Measurements from ENCODE around the gene WASF3.

The WASF3 gene

GRCh38 chr13:26680572-26680971, 123.1 kb downstream of the WASF3 start:
- Histone ChIP-seq H3K9me3 (ENCODE audit: control insufficient read depth, insufficient read depth, low read length) (no peaks in the 10 kb centered on the region), H3K4me1 (ENCODE audit: control insufficient read depth, insufficient read depth, low read length) (peaks cover 15% of the 10 kb centered on the region), H3K9ac (ENCODE audit: low read depth, low read length) (no peak overlapping the region), H3K36me3 (ENCODE audit: control insufficient read depth, insufficient read depth, low read length) (peaks cover 13% of the 10 kb centered on the region), H3K4me3 (ENCODE audit: low read depth, low read length) (no peak overlapping the region), H3K27ac (ENCODE audit: low read depth, low read length) (no peak overlapping the region), H3K27me3 (ENCODE audit: control insufficient read depth, insufficient read depth, low read length) (no peaks in the 10 kb centered on the region)

DNA sequence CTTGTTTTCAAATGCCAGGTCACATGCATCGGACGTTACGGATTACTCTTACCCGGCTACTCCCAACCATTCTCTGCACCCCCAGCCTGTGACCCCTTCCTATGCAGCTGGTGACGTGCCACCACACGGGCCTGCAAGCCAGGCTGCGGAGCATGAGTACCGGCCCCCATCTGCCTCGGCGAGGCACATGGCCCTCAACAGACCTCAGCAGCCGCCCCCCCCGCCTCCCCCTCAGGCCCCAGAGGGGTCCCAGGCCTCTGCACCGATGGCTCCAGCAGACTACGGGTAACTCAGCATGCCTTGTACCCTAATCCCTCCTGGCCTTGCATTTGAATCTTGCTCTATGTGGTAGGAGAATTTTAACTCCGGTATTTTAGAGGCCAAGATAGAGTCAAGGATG, 123.6 kb downstream of the WASF3 start:
- Histone ChIP-seq H3K27ac (ENCODE audit: low read depth, low read length) (no peak overlapping the region), H3K27me3 (ENCODE audit: control insufficient read depth, insufficient read depth, low read length) (no peaks in the 10 kb centered on the region), H3K9ac (ENCODE audit: low read depth, low read length) (no peak overlapping the region), H3K4me1 (ENCODE audit: control insufficient read depth, insufficient read depth, low read length) (peaks cover 15% of the 10 kb centered on the region), H3K9me3 (ENCODE audit: control insufficient read depth, insufficient read depth, low read length) (no peaks in the 10 kb centered on the region), H3K4me3 (ENCODE audit: low read depth, low read length) (no peak overlapping the region), H3K36me3 (ENCODE audit: control insufficient read depth, insufficient read depth, low read length) (peaks cover 17% of the 10 kb centered on the region)

- Histone ChIP-seq H3K36me3 (ENCODE audit: control insufficient read depth, insufficient read depth, low read length) (peaks cover 26% of the 10 kb centered on the region), H3K4me1 (ENCODE audit: control insufficient read depth, insufficient read depth, low read length) (peaks cover 15% of the 10 kb centered on the region), H3K27me3 (ENCODE audit: control insufficient read depth, insufficient read depth, low read length) (no peaks in the 10 kb centered on the region), H3K27ac (ENCODE audit: low read depth, low read length) (no peak overlapping the region), H3K9ac (ENCODE audit: low read depth, low read length) (no peak overlapping the region), H3K9me3 (ENCODE audit: control insufficient read depth, insufficient read depth, low read length) (no peaks in the 10 kb centered on the region), H3K4me3 (ENCODE audit: low read depth, low read length) (no peak overlapping the region)
These were observed 125.1 kb downstream of the WASF3 start for GRCh38 chr13:26682606-26683005.

GRCh38 chr13:26685606-26686005, 128.1 kb downstream of the WASF3 start:
- Histone ChIP-seq H3K9me3 (ENCODE audit: control insufficient read depth, insufficient read depth, low read length) (no peaks in the 10 kb centered on the region), H3K27me3 (ENCODE audit: control insufficient read depth, insufficient read depth, low read length) (no peaks in the 10 kb centered on the region), H3K9ac (ENCODE audit: low read depth, low read length) (no peak overlapping the region), H3K36me3 (ENCODE audit: control insufficient read depth, insufficient read depth, low read length) (peaks cover 26% of the 10 kb centered on the region), H3K27ac (ENCODE audit: low read depth, low read length) (no peak overlapping the region), H3K4me1 (ENCODE audit: control insufficient read depth, insufficient read depth, low read length) (no peaks in the 10 kb centered on the region), H3K4me3 (ENCODE audit: low read depth, low read length) (no peak overlapping the region)

GRCh38 chr13:26686285-26686684, 128.8 kb downstream of the WASF3 start:
- Histone ChIP-seq H3K27ac (ENCODE audit: low read depth, low read length) (no peak overlapping the region), H3K9me3 (ENCODE audit: control insufficient read depth, insufficient read depth, low read length) (no peaks in the 10 kb centered on the region), H3K27me3 (ENCODE audit: control insufficient read depth, insufficient read depth, low read length) (no peaks in the 10 kb centered on the region), H3K4me1 (ENCODE audit: control insufficient read depth, insufficient read depth, low read length) (no peaks in the 10 kb centered on the region), H3K9ac (ENCODE audit: low read depth, low read length) (no peak overlapping the region), H3K36me3 (ENCODE audit: control insufficient read depth, insufficient read depth, low read length) (peaks cover 24% of the 10 kb centered on the region), H3K4me3 (ENCODE audit: low read depth, low read length) (no peak overlapping the region)

- H3K9ac ChIP-seq (ENCODE audit: low read depth, low read length) = no peak overlapping the region
- H3K4me3 ChIP-seq (ENCODE audit: low read depth, low read length) = no peak overlapping the region
- no peak overlapping the region for H3K27ac ChIP-seq (ENCODE audit: low read depth, low read length)
- H3K9me3 ChIP-seq (ENCODE audit: control insufficient read depth, insufficient read depth, low read length) = no peaks in the 10 kb centered on the region
- H3K36me3 ChIP-seq (ENCODE audit: control insufficient read depth, insufficient read depth, low read length) = peaks cover 17% of the 10 kb centered on the region
- no peaks in the 10 kb centered on the region for H3K27me3 ChIP-seq (ENCODE audit: control insufficient read depth, insufficient read depth, low read length)
- no peaks in the 10 kb centered on the region for H3K4me1 ChIP-seq (ENCODE audit: control insufficient read depth, insufficient read depth, low read length)
These were observed 130.8 kb downstream of the WASF3 start for GRCh38 chr13:26688286-26688685.

DNA sequence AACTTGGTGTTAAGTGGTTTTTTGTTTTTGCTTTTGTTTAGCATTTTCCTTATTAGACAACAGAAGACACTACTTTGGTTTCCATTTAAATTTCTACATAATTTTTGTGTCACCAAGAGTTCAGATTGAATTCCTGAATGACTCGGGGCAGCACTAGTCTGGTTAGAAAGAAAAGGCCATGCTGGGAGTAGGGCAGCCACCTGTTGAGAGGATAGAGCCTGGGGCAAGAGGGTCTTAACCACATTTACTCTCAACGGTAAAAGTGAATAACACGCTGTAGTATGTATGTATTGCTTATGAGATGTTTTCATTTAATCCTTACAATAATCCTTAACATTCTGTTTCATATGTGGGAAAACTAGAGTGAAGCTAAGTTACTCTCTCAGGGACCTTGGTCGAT, 131.5 kb downstream of the WASF3 start:
- H3K9me3 ChIP-seq (ENCODE audit: control insufficient read depth, insufficient read depth, low read length) = no peaks in the 10 kb centered on the region
- no peaks in the 10 kb centered on the region for H3K4me1 ChIP-seq (ENCODE audit: control insufficient read depth, insufficient read depth, low read length)
- no peak overlapping the region for H3K4me3 ChIP-seq (ENCODE audit: low read depth, low read length)
- no peaks in the 10 kb centered on the region for H3K27me3 ChIP-seq (ENCODE audit: control insufficient read depth, insufficient read depth, low read length)
- peaks cover 15% of the 10 kb centered on the region for H3K36me3 ChIP-seq (ENCODE audit: control insufficient read depth, insufficient read depth, low read length)
- no peak overlapping the region for H3K27ac ChIP-seq (ENCODE audit: low read depth, low read length)
- no peak overlapping the region for H3K9ac ChIP-seq (ENCODE audit: low read depth, low read length)

DNA sequence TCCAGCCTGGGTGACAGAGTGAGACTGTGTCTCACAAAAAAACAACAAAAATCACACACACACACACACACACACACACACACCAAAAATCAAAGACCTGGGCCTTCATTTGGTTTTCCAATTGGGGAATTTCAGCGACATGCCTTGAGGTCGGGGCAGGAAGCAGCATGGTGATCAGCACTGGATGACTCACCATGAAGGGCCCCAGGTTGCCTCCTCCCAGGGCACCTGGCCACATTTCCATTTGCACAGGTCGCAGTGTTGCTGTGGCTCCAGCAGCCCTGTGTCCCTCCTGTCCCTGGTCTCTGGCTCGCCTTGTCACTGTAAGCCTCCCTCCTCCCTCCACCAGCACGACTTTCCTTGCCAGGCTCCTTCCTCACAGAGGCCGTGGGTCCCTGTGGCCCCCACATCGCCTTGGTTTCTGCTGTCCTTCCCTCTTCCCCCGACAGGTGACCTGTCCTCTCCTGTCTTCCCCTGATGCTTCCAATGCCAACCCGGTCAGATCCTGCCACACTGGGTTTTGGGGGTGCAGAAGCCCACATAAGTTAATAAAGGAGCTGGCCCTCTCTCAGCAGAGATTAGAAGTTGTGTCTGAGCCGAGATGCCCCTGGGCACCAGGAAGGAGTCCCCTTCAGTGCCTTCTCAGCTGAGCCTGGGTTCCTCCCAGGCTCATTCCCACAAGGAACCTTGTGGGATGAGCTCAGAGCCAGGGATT, 136.4 kb downstream of the WASF3 start:
- H3K4me3 ChIP-seq (ENCODE audit: low read depth, low read length) = no peak overlapping the region
- peaks cover 5% of the 10 kb centered on the region for H3K27me3 ChIP-seq (ENCODE audit: control insufficient read depth, insufficient read depth, low read length)
- no peak overlapping the region for H3K9ac ChIP-seq (ENCODE audit: low read depth, low read length)
- no peaks in the 10 kb centered on the region for H3K36me3 ChIP-seq (ENCODE audit: control insufficient read depth, insufficient read depth, low read length)
- peaks cover 6% of the 10 kb centered on the region for H3K4me1 ChIP-seq (ENCODE audit: control insufficient read depth, insufficient read depth, low read length)
- H3K27ac ChIP-seq (ENCODE audit: low read depth, low read length) = no peak overlapping the region
- no peaks in the 10 kb centered on the region for H3K9me3 ChIP-seq (ENCODE audit: control insufficient read depth, insufficient read depth, low read length)

DNA sequence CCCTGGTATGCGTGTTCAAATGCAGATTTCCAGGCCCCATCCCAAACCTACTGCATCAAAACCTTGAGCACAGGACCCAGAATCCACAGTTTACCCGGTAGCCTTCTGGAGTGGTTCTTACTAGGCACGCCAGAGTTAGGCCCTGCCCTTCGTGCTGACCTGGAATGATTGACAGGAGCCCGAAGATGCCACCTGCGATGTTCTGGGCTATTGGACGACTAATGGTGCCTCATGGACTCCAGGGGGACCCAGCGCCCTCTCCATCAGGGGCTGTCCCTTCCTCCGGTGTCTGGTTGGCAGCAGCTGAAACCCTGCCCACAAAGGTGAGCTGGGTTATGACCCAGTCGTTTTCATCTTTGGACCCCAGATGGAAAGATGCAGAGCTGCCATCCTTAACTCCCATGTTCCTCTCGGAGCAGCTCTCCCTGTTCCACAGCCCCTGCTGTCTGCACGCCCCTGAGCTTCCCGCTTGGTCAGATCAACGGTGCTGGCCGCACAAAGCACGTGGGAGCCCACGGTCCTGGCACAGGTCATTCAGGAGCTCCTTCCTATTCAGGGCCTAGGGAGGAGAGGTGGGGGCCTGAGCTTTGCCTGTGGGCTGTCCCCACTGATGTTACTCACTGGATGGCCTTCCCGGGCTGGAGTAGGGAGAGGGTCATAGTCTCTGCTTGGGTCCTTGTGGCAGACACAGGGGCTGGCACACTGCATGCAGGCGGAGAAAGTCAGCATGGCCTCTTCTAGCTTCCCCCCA, 137.3 kb downstream of the WASF3 start:
- Histone ChIP-seq H3K9me3 (ENCODE audit: control insufficient read depth, insufficient read depth, low read length) (no peaks in the 10 kb centered on the region), H3K4me3 (ENCODE audit: low read depth, low read length) (no peak overlapping the region), H3K4me1 (ENCODE audit: control insufficient read depth, insufficient read depth, low read length) (peaks cover 6% of the 10 kb centered on the region), H3K27ac (ENCODE audit: low read depth, low read length) (no peak overlapping the region), H3K36me3 (ENCODE audit: control insufficient read depth, insufficient read depth, low read length) (no peaks in the 10 kb centered on the region), H3K27me3 (ENCODE audit: control insufficient read depth, insufficient read depth, low read length) (peaks cover 5% of the 10 kb centered on the region), H3K9ac (ENCODE audit: low read depth, low read length) (no peak overlapping the region)

- H3K27me3 ChIP-seq (ENCODE audit: control insufficient read depth, insufficient read depth, low read length) = peaks cover 5% of the 10 kb centered on the region
- no peaks in the 10 kb centered on the region for H3K36me3 ChIP-seq (ENCODE audit: control insufficient read depth, insufficient read depth, low read length)
- peaks cover 6% of the 10 kb centered on the region for H3K4me1 ChIP-seq (ENCODE audit: control insufficient read depth, insufficient read depth, low read length)
- no peak overlapping the region for H3K9ac ChIP-seq (ENCODE audit: low read depth, low read length)
- H3K27ac ChIP-seq (ENCODE audit: low read depth, low read length) = no peak overlapping the region
- no peak overlapping the region for H3K4me3 ChIP-seq (ENCODE audit: low read depth, low read length)
- H3K9me3 ChIP-seq (ENCODE audit: control insufficient read depth, insufficient read depth, low read length) = no peaks in the 10 kb centered on the region
These were observed 137.8 kb downstream of the WASF3 start for GRCh38 chr13:26695360-26695705.

DNA sequence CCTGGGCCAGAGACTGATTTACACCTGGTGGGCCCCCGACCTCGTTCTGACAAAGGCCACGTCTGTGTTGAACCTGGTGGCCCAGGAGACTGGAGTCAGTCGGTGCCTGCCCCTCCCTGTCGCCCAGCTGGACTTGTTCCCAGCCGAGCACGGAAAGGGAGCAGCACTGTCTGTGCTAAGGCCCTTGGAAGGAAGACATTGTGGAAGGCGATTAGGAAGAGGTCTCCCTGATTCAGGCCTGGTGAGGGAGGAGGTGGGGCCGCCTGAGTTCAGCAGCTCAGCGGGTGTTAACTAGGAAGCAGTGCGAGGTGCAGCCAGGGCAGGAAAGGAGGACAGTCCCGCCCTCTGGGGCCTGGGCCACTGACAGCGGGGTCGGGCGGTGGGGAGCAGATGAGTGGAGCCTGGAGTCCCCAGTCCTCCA, 138.4 kb downstream of the WASF3 start:
- Histone ChIP-seq H3K4me3 (ENCODE audit: low read depth, low read length) (no peak overlapping the region), H3K27ac (ENCODE audit: low read depth, low read length) (no peak overlapping the region), H3K4me1 (ENCODE audit: control insufficient read depth, insufficient read depth, low read length) (peaks cover 6% of the 10 kb centered on the region), H3K36me3 (ENCODE audit: control insufficient read depth, insufficient read depth, low read length) (no peaks in the 10 kb centered on the region), H3K27me3 (ENCODE audit: control insufficient read depth, insufficient read depth, low read length) (peaks cover 5% of the 10 kb centered on the region), H3K9me3 (ENCODE audit: control insufficient read depth, insufficient read depth, low read length) (no peaks in the 10 kb centered on the region), H3K9ac (ENCODE audit: low read depth, low read length) (no peak overlapping the region)

All from HUES48 (cell line).